Measurements from ENCODE around the gene GBF1. TPM values are rescaled to one million over a fixed set of nuclear protein-coding genes. Genes with fewer than 3 reads are reported as not detected.

The GBF1 gene
- total RNA-seq, 1 donor from 2014 or later = 8.7 TPM

Other genes starting within 250 kb of the GBF1 start
- 6.3 and 10.1 TPM in 2 replicates for gene ARMH3, start 189.4 kb upstream of the GBF1 start, total RNA-seq
- 33.4 and 34.4 TPM in 2 replicates for gene HPS6, start 180.2 kb upstream of the GBF1 start, total RNA-seq
- 30.0 and 37.3 TPM in 2 replicates for gene LDB1, start 125.2 kb upstream of the GBF1 start, total RNA-seq
- gene PPRC1, start 112.5 kb upstream of the GBF1 start, total RNA-seq = 7.8 and 10.0 TPM in 2 replicates
- 56.3 and 56.6 TPM in 2 replicates for gene NOLC1, start 93.1 kb upstream of the GBF1 start, total RNA-seq
- not detected in 2 replicates for gene ELOVL3, start 19.2 kb upstream of the GBF1 start, total RNA-seq
- not detected in 2 replicates for gene PITX3, start 4.0 kb upstream of the GBF1 start, total RNA-seq
- 6.8 and 13.2 TPM in 2 replicates for gene NFKB2, start 150.2 kb downstream of the GBF1 start, total RNA-seq
- under 0.01 and 0.51 TPM in 2 replicates for gene PSD, start 173.3 kb downstream of the GBF1 start, total RNA-seq
- 9.7 and 12.5 TPM in 2 replicates for gene FBXL15, start 175.3 kb downstream of the GBF1 start, total RNA-seq
- gene CUEDC2, start 187.0 kb downstream of the GBF1 start, total RNA-seq = 29.7 and 31.5 TPM in 2 replicates
- gene C10orf95, start 206.0 kb downstream of the GBF1 start, total RNA-seq = 2.9 and 6.3 TPM in 2 replicates

All from bronchial epithelial cell (primary cell).